Keratinocyte (primary cell): ENCODE data around the gene SLFN5. TPM values are rescaled to one million over a fixed set of nuclear protein-coding genes. Genes with fewer than 3 reads are reported as not detected.
"Not testable (repeated sequence)": the region's sequence is repeated elsewhere in the genome, so short reads cannot be mapped to it uniquely, and the experiment has no call there.

Experiments used
- DNase-seq: peaks from one replicate; pipeline ENCODE4 v3.0.0-alpha.2; 2011; ENCODE audit warnings: low read depth, missing footprints, low spot score
- FAIRE-seq: peaks from 2 replicates; lab custom pipeline; 2011; peaks lifted over from hg19 to GRCh38; lab: Jason Lieb, UNC
- H2AFZ ChIP-seq: 2 replicates; pipeline ENCODE4 v1.6.0; 2012; ENCODE audit warnings: low read length, control low read depth, inconsistent platforms; ENCODE audit not compliant: control insufficient read depth
- H3K27ac ChIP-seq: 2 replicates; pipeline ENCODE4 v1.5.1; 2011; ENCODE audit warnings: low read length; ENCODE audit not compliant: control insufficient read depth, insufficient read depth
- H3K27me3 ChIP-seq: 3 replicates; pipeline ENCODE4 v1.6.0; 2011; ENCODE audit warnings: low read length; ENCODE audit not compliant: control insufficient read depth, insufficient read depth; ENCODE audit errors: extremely low read depth
- H3K36me3 ChIP-seq, 2 experiments: 2 replicates in 1 of 2; 3 replicates in 1 of 2; pipeline ENCODE4 v1.5.1; 2011; ENCODE audit warnings: low read length in 2 of 2, mild to moderate bottlenecking in 1 of 2; ENCODE audit not compliant: control insufficient read depth in 2 of 2, insufficient read depth in 2 of 2; ENCODE audit errors: extremely low read depth in 1 of 2
- H3K4me1 ChIP-seq: 3 replicates; pipeline ENCODE4 v1.5.1; 2011; ENCODE audit warnings: low read length; ENCODE audit not compliant: control insufficient read depth, insufficient read depth; ENCODE audit errors: extremely low read depth
- H3K4me2 ChIP-seq: 3 replicates; pipeline ENCODE4 v1.6.0; 2011; ENCODE audit warnings: low read depth, low read length; ENCODE audit not compliant: control insufficient read depth, insufficient read depth; ENCODE audit errors: extremely low read depth
- H3K4me3 ChIP-seq, 3 experiments: fragments of 200-600 bp in 1 of 3; sonication (generic) in 1 of 3; 2 replicates in 2 of 3; 3 replicates in 1 of 3; pipeline ENCODE4 v1.5.1; 2011 to 2016; ENCODE audit warnings: low read length in 3 of 3, mild to moderate bottlenecking in 3 of 3, control low read depth in 2 of 3, inconsistent platforms in 1 of 3, low read depth in 1 of 3, mixed read lengths in 1 of 3, mixed run types in 1 of 3, moderate library complexity in 1 of 3; ENCODE audit not compliant: control insufficient read depth in 2 of 3, insufficient read depth in 2 of 3; ENCODE audit errors: extremely low read depth in 1 of 3
- H3K79me2 ChIP-seq: 2 replicates; pipeline ENCODE4 v1.6.0; 2012; ENCODE audit warnings: low read length; ENCODE audit not compliant: control insufficient read depth, insufficient read depth
- H3K9ac ChIP-seq: 3 replicates; pipeline ENCODE4 v1.6.0; 2011; ENCODE audit warnings: low read length; ENCODE audit not compliant: control insufficient read depth, insufficient read depth; ENCODE audit errors: extremely low read depth
- H3K9me1 ChIP-seq: 3 replicates; pipeline ENCODE4 v1.6.0; 2011; ENCODE audit warnings: low read length; ENCODE audit not compliant: control insufficient read depth, insufficient read depth; ENCODE audit errors: extremely low read depth
- H3K9me3 ChIP-seq: 2 replicates; pipeline ENCODE4 v1.5.1; 2012; ENCODE audit warnings: low read depth, low read length; ENCODE audit not compliant: control insufficient read depth
- H4K20me1 ChIP-seq: 3 replicates; pipeline ENCODE4 v1.6.0; 2011; ENCODE audit warnings: low read length; ENCODE audit not compliant: control insufficient read depth, insufficient read depth; ENCODE audit errors: extremely low read depth
- EZH2 ChIP-seq: IDR thresholded peaks from one replicate; pipeline ENCODE4 v1.6.1; 2012; ENCODE audit warnings: inconsistent platforms, mild to moderate bottlenecking, low read length, moderate library complexity
- dilution Hi-C: fragments of 300-500 bp; cut with MboI; formaldehyde crosslinking; loops from one replicate; pipeline ENCODE4 v1.7.0; 2020; ENCODE audit warnings: low sequenced_read_pairs; ENCODE audit not compliant: extremely low pct_ligation_motif_present
- polyA minus RNA-seq, 3 experiments: library from RNA; depleted of rRNA, polyadenylated mRNA; stranded (reverse); fragments of >200 nt; gene quantifications; 1 replicate in 1 of 3; 2 replicates in 1 of 3; 3 replicates in 1 of 3; pipeline ENCODE4 v1.2.3, GENCODE V29; 2011
- polyA plus RNA-seq, 5 experiments: library from polyadenylated mRNA; depleted of rRNA in 3 of 5; stranded (reverse) in 3 of 5; stranded (forward) in 1 of 5; unstranded in 1 of 5; fragments of >200 nt; gene quantifications; 1 replicate in 1 of 5; 2 replicates in 3 of 5; 3 replicates in 1 of 5; pipeline versions ENCODE4 v1.2.1 to v1.2.3, GENCODE V29; 2011 to 2012; ENCODE audit warnings: missing spikeins in 2 of 5, low read depth in 1 of 5, low replicate concordance in 1 of 5
- TF ChIP-seq, protein P1 (sequence below), 3 experiments: IDR thresholded peaks in 1 of 3; conservative IDR thresholded peaks in 1 of 3; optimal IDR thresholded peaks in 1 of 3; 2 replicates in 2 of 3; 3 replicates in 1 of 3; pipeline versions ENCODE3 to v1.5.1; 2011; ENCODE audit warnings: low read length in 3 of 3, mild to moderate bottlenecking in 3 of 3, moderate library complexity in 2 of 3, control low read depth in 1 of 3, inconsistent platforms in 1 of 3; ENCODE audit not compliant: insufficient read depth in 2 of 3; ENCODE audit errors: extremely low read depth in 1 of 3

SLFN5 gene
- 51.4 to 101 TPM (median 79.9 TPM) in 3 replicates for polyA plus RNA-seq
- 38.9 TPM for polyA plus RNA-seq (2011; ENCODE audit: low read depth)
- polyA plus RNA-seq (2011; cell fraction: cytosol; rRNA removed): 33.9 and 61.9 TPM in 2 replicates
- 64.9 and 82.1 TPM in 2 replicates for polyA plus RNA-seq (2011; cell fraction: nucleus; rRNA removed)
- 26.7 and 74.4 TPM in 2 replicates for polyA plus RNA-seq (2012; ENCODE audit: low replicate concordance)
- polyA minus RNA-seq: 53.5 to 129 TPM (median 69.1 TPM) in 3 replicates
- polyA minus RNA-seq (2011; cell fraction: cytosol; rRNA and poly(A)+ RNA removed): 30.3 TPM
- 66.7 and 149 TPM in 2 replicates for polyA minus RNA-seq (2011; cell fraction: nucleus; rRNA and poly(A)+ RNA removed)

DNA sequence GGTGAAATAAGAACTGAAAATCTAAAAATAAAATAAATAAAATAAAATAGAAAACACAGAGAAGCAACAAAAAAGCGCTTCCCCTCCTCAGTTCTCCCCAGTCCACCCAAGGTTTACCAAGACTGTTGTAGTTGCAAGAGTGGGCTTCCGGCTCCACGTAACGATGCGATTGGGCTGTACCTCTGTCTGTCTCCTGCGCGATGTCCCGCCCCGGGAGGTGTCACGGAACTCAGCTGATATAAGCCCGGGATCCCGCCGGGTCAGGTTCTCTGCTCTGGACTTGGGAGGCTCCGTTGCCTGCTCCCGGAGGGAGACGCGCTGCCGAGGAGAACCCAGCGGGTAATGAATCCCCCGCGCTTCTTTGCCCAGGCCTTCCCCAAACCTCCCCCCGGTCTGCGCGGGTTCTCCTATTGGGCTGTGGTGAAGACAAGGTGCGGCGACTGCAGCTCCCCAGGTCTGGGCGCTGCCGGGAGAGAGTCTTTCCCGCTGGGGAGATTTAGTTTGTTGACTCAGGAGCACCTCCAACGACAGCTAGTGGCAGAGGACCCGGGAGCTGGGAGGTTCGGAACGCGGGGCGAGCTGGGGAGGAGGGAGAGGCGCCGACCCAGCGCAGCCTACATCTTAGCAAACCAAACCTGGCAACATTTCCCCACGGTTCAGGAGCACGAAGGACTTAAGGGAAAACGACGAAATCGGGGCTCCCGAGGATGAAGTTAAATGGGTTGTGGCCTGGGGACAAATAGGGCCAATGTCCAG, at the start of gene SLFN5:
SLFN5 (plus strand) TSS at position 268 of the 756 bp plus-strand sequence. CDS start 15,619 bp downstream, outside the sequence.
- TF ChIP-seq, protein P1, sequence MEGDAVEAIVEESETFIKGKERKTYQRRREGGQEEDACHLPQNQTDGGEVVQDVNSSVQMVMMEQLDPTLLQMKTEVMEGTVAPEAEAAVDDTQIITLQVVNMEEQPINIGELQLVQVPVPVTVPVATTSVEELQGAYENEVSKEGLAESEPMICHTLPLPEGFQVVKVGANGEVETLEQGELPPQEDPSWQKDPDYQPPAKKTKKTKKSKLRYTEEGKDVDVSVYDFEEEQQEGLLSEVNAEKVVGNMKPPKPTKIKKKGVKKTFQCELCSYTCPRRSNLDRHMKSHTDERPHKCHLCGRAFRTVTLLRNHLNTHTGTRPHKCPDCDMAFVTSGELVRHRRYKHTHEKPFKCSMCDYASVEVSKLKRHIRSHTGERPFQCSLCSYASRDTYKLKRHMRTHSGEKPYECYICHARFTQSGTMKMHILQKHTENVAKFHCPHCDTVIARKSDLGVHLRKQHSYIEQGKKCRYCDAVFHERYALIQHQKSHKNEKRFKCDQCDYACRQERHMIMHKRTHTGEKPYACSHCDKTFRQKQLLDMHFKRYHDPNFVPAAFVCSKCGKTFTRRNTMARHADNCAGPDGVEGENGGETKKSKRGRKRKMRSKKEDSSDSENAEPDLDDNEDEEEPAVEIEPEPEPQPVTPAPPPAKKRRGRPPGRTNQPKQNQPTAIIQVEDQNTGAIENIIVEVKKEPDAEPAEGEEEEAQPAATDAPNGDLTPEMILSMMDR (optimal IDR thresholded peaks at IDR 0.05 in 1 of 3, IDR thresholded peaks at IDR 0.05 in 1 of 3, conservative IDR thresholded peaks at IDR 0.05 in 1 of 3; ENCODE audit: extremely low read depth in 1 of 3, insufficient read depth in 2 of 3, low read length in 3 of 3): no peak
- TF ChIP-seq EZH2: no peak
- dilution Hi-C loops: no loop called here
- peak within 1 kb of the TSS; percentile 80 to 99 (median 96) for H3K4me3 ChIP-seq
- H3K4me1 ChIP-seq: peaks cover 36% of the 10 kb centered on the region
- H3K4me2 ChIP-seq: peak within 1 kb of the TSS; percentile 93
- peaks cover 4 to 11% of the 10 kb centered on the region in 2 experiments for H3K36me3 ChIP-seq
- FAIRE-seq (peak; percentile 55), DNase-seq (peak; percentile 77)
- no peaks in the 10 kb centered on the region for H3K27me3 ChIP-seq
- H3K79me2 ChIP-seq: peaks cover 43% of the 10 kb centered on the region
- peak within 1 kb of the TSS; percentile 100 for H3K27ac ChIP-seq
- peak within 1 kb of the TSS; percentile 98 for H3K9ac ChIP-seq
- H3K9me1 ChIP-seq: peaks cover 3% of the 10 kb centered on the region
- no peaks in the 10 kb centered on the region for H4K20me1 ChIP-seq
- no peaks in the 10 kb centered on the region for H3K9me3 ChIP-seq
- peak within 1 kb of the TSS; percentile 74 for H2AFZ ChIP-seq

DNA sequence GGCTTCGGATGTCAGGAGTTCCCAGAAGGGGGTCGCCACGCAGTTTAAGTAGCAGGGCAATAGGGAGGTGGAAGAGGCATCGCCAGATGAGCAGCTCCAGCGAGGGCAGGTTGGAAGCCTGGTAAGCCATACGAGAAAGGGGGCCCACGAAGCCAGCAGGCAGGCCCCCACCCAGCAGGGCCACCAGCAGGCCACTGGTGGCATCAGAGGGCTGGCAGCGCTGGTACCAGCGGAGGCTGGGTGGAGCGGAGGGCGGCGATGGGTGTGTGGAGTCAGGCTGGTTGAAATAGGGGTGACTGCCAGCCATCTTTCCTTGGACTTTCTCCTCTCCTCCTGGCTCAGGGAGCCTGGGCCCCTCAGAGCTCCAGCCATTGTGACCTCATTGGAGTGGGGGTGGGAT, 48.9 kb upstream of the SLFN5 start, which contains the start of gene SLC35G3:
SLC35G3 (minus strand) TSS at position 393 of the 400 bp plus-strand sequence; CDS start at position 307, 86 bp downstream.
- H3K4me1 ChIP-seq, DNase-seq, FAIRE-seq, H4K20me1 ChIP-seq, H3K9me3 ChIP-seq, H3K4me2 ChIP-seq, H3K9me1 ChIP-seq, H3K9ac ChIP-seq, H3K27me3 ChIP-seq, H2AFZ ChIP-seq, H3K36me3 ChIP-seq, H3K4me3 ChIP-seq, H3K27ac ChIP-seq, dilution Hi-C loops, H3K79me2 ChIP-seq: not testable (repeated sequence)

DNA sequence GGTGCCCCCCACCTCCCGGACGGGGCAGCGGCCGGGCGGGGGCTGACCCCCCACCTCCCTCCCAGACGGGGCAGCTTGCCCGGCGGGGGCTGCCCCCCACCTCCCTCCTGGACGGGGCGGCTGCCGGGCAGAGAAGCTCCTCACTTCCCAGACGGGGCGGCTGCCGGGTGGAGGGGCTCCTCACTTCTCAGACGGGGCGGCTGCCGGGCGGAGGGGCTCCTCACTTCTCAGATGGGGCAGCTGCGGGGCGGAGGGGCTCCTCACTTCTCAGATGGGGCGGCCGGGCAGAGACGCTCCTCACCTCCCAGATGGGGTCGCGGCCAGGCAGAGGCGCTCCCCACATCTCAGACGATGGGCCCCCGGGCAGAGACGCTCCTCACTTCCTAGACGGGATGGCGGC, 47.8 kb upstream of the SLFN5 start:
- H3K4me2 ChIP-seq, H3K9me1 ChIP-seq, H3K4me1 ChIP-seq, FAIRE-seq, H3K79me2 ChIP-seq, H3K27ac ChIP-seq, DNase-seq, H2AFZ ChIP-seq, H3K36me3 ChIP-seq, dilution Hi-C loops, H3K9me3 ChIP-seq, H4K20me1 ChIP-seq, H3K4me3 ChIP-seq, H3K9ac ChIP-seq, H3K27me3 ChIP-seq: not testable (repeated sequence)

DNA sequence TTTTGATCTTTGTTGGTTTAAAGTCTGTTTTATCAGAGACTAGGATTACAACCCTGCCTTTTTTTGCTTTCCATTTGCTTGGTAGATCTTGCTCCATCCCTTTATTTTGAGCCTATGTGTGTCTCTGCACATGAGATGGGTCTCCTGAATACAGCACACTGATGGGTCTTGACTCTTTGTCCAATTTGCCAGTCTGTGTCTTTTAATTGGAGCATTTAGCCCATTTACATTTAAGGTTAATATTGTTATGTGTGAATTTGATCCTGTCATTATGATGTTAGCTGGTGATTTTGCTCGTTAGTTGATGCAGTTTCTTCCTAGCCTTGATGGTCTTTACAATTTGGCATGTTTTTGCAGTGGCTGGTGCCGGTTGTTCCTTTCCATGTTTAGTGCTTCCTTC, 40.3 kb upstream of the SLFN5 start:
- H3K9me3 ChIP-seq, H2AFZ ChIP-seq, H4K20me1 ChIP-seq, H3K4me1 ChIP-seq, H3K4me2 ChIP-seq, DNase-seq, H3K27me3 ChIP-seq, H3K79me2 ChIP-seq, H3K9ac ChIP-seq, FAIRE-seq, H3K4me3 ChIP-seq, H3K36me3 ChIP-seq, dilution Hi-C loops, H3K9me1 ChIP-seq, H3K27ac ChIP-seq: not testable (repeated sequence)
